Liver (tissue), 9 donors: ENCODE results near the gene RYR2. TPM values are rescaled to one million over a fixed set of nuclear protein-coding genes. Genes with fewer than 3 reads are reported as not detected.

ENCODE experiments used
- DNase-seq: peaks from one replicate; pipeline ENCODE4 v3.0.0-alpha.2; 2017; ENCODE audit warnings: low spot score
- H3K27ac ChIP-seq, 2 donors: one replicate each; pipeline ENCODE4 v1.7.0; 2013; ENCODE audit warnings: inconsistent platforms in 2 of 2, low read length in 2 of 2, control low read depth in 1 of 2, low read depth in 1 of 2, mild to moderate bottlenecking in 1 of 2
- H3K27me3 ChIP-seq, 4 donors: one replicate each; pipeline versions ENCODE4 v1.6.1 to v1.7.0; 2013; ENCODE audit warnings: low read length in 3 of 4, inconsistent platforms in 1 of 4, mild to moderate bottlenecking in 1 of 4, moderate library complexity in 1 of 4; ENCODE audit not compliant: control insufficient read depth in 4 of 4, insufficient read depth in 4 of 4
- H3K36me3 ChIP-seq, 4 donors: one replicate each; pipeline versions ENCODE4 v1.6.1 to v1.7.0; 2013; ENCODE audit warnings: low read length in 3 of 4, mild to moderate bottlenecking in 3 of 4, low read depth in 1 of 4, moderate library complexity in 1 of 4; ENCODE audit not compliant: control insufficient read depth in 4 of 4, insufficient read depth in 3 of 4
- H3K4me1 ChIP-seq, 4 donors: one replicate each; pipeline versions ENCODE4 v1.6.1 to v1.7.0; 2013; ENCODE audit warnings: low read length in 3 of 4, mild to moderate bottlenecking in 3 of 4, moderate library complexity in 1 of 4; ENCODE audit not compliant: control insufficient read depth in 4 of 4, insufficient read depth in 4 of 4
- H3K4me3 ChIP-seq, 3 donors: one replicate each; pipeline versions ENCODE4 v1.6.1 to v1.7.0; 2013; ENCODE audit warnings: low read length in 3 of 3, control low read depth in 1 of 3, low read depth in 1 of 3, mild to moderate bottlenecking in 1 of 3
- H3K9ac ChIP-seq, 2 donors: one replicate each; pipeline ENCODE4 v1.7.0; 2013; ENCODE audit warnings: low read length in 2 of 2, mild to moderate bottlenecking in 2 of 2, moderate library complexity in 2 of 2, control low read depth in 1 of 2, low read depth in 1 of 2
- H3K9me3 ChIP-seq, 4 donors: one replicate each; pipeline versions ENCODE4 v1.6.1 to v1.7.0; 2013; ENCODE audit warnings: low read length in 3 of 4; ENCODE audit not compliant: control insufficient read depth in 4 of 4
- EGR1 ChIP-seq, 2 donors: IDR thresholded peaks; 2 replicates each; pipeline ENCODE4 v1.6.1; 2016 to 2018; ENCODE audit warnings: antibody characterized with exemption in 2 of 2, low read depth in 2 of 2
- FOXA1 ChIP-seq: IDR thresholded peaks from 2 replicates; pipeline ENCODE4 v1.6.1; 2016; ENCODE audit warnings: antibody characterized with exemption
- FOXA2 ChIP-seq: IDR thresholded peaks from 2 replicates; pipeline ENCODE4 v1.6.1; 2016; ENCODE audit warnings: antibody characterized with exemption
- GABPA ChIP-seq, 2 donors: IDR thresholded peaks in 1 of 2; conservative IDR thresholded peaks in 1 of 2; 2 replicates each; pipeline ENCODE4 v1.6.1; 2016; ENCODE audit warnings: antibody characterized with exemption in 2 of 2, mild to moderate bottlenecking in 1 of 2, moderate library complexity in 1 of 2
- HNF4A ChIP-seq, 2 donors: conservative IDR thresholded peaks; 2 replicates each; pipeline ENCODE4 v1.6.1; 2016; ENCODE audit warnings: antibody characterized with exemption in 2 of 2, mild to moderate bottlenecking in 2 of 2
- JUND ChIP-seq, 2 donors: IDR thresholded peaks; 2 replicates each; pipeline ENCODE4 v1.6.1; 2016; ENCODE audit warnings: antibody characterized with exemption in 2 of 2
- NR2F2 ChIP-seq: IDR thresholded peaks from 2 replicates; pipeline ENCODE4 v1.6.1; 2016; ENCODE audit warnings: antibody characterized with exemption
- RAD21 ChIP-seq, 2 donors: IDR thresholded peaks; 2 replicates each; pipeline ENCODE4 v1.6.1; 2016; ENCODE audit warnings: antibody characterized with exemption in 2 of 2, mild to moderate bottlenecking in 2 of 2
- RXRA ChIP-seq, 2 donors: IDR thresholded peaks; 2 replicates each; pipeline ENCODE4 v1.6.1; 2017 to 2018; ENCODE audit warnings: antibody characterized with exemption in 2 of 2, mild to moderate bottlenecking in 1 of 2
- TAF1 ChIP-seq: conservative IDR thresholded peaks from 2 replicates; pipeline ENCODE4 v1.6.1; 2016; ENCODE audit warnings: antibody characterized with exemption, mild to moderate bottlenecking
- YY1 ChIP-seq: IDR thresholded peaks from 2 replicates; pipeline ENCODE4 v1.6.1; 2016; ENCODE audit warnings: antibody characterized with exemption, mild to moderate bottlenecking
- WGBS: extraction: QIAGEN DNeasy Blood & Tissue Kit; methylation state at CpG from one replicate; pipeline ENCODE4 v1.1.7; 2013; 5-methylcytosine and 5-hydroxymethylcytosine counted together
- polyA plus RNA-seq, 2 donors: library from polyadenylated mRNA; stranded (reverse) in 1 of 2; unstranded in 1 of 2; fragments of 200-250 nt in 1 of 2; fragments of >200 nt in 1 of 2; fragmentation: Nextera tagmentation in 1 of 2; extraction: Ambion mirVana in 1 of 2; gene quantifications; one replicate each; pipeline versions ENCODE4 v1.2.1 to v1.2.3, GENCODE V29; 2013 to 2015
- total RNA-seq, 2 donors: library from RNA; depleted of rRNA; stranded (reverse); fragments of >200 nt; gene quantifications; one replicate each; pipeline ENCODE4 v1.2.3, GENCODE V29; 2014
- TF ChIP-seq, protein P1 (sequence below): IDR thresholded peaks from 2 replicates; pipeline ENCODE4 v1.6.1; 2016; ENCODE audit warnings: antibody characterized with exemption
- TF ChIP-seq, protein P2 (sequence below): fragments of 150-350 bp; IDR thresholded peaks from 2 replicates; pipeline ENCODE4 v1.5.1; 2017; ENCODE audit warnings: improper control_type of control experiment, low read depth, low read length; ENCODE audit not compliant: missing input control
- TF ChIP-seq, protein P3 (sequence below): IDR thresholded peaks from 2 replicates; pipeline ENCODE4 v1.6.1; 2016; ENCODE audit warnings: antibody characterized with exemption
- TF ChIP-seq, protein P4 (sequence below): IDR thresholded peaks from 2 replicates; pipeline ENCODE4 v1.6.1; 2016; ENCODE audit warnings: antibody characterized with exemption, mild to moderate bottlenecking
- TF ChIP-seq, protein P5 (sequence below): IDR thresholded peaks from 2 replicates; pipeline ENCODE4 v1.6.1; 2016; ENCODE audit warnings: antibody characterized with exemption
- donor health status: healthy.
- donor health status: healthy.
- donor health status: healthy.
- donor health status: healthy.
- donor health status: healthy.

RYR2 gene
- total and polyA plus RNA-seq, 4 donors, result 0.06 to 0.75 (median 0.31) TPM

DNA sequence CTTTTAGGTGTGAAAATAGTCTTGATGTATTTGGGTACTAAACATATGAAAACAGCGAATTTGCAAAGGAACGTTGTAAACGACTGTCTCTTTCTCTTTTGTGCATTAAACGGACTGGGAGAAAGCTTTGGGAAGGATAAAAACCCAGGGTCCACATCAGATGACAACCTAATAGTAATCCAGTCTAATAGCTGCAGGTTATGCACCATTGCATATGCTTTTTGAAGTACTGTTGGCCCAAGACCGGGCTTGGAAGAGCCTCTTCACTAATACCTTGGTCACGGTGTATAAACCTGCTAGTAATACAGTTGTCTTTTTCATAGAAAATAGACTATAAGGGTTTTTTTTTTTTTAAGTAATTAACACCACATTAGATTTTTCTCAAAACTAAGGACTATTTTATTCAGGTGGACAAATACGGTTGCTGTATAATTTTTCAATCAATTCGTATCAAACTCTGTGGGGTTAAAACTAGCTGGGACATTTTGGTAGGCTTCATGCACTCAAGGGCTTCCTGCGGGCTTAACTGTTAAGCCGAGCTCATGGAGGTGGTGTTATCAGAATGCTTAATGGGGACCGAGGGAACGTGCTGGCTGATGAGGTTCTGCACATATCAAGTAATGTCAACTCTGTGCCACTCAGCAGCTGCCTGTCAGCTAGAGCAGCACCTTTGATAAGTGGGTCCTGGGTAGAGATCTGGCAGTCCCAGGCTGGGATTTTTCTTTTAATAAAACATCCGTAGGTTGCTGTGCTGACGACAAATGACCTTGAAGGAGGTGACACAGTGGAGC is 2.1 kb downstream of the RYR2 start:
- Histone ChIP-seq H3K36me3 (no peaks in the 10 kb centered on the region), H3K27me3 (peaks cover 0 to 24% (median 9%) of the 10 kb centered on the region in 4 donors)
- WGBS, result 8% methylated on average over 14 of the region's 14 CpGs

DNA sequence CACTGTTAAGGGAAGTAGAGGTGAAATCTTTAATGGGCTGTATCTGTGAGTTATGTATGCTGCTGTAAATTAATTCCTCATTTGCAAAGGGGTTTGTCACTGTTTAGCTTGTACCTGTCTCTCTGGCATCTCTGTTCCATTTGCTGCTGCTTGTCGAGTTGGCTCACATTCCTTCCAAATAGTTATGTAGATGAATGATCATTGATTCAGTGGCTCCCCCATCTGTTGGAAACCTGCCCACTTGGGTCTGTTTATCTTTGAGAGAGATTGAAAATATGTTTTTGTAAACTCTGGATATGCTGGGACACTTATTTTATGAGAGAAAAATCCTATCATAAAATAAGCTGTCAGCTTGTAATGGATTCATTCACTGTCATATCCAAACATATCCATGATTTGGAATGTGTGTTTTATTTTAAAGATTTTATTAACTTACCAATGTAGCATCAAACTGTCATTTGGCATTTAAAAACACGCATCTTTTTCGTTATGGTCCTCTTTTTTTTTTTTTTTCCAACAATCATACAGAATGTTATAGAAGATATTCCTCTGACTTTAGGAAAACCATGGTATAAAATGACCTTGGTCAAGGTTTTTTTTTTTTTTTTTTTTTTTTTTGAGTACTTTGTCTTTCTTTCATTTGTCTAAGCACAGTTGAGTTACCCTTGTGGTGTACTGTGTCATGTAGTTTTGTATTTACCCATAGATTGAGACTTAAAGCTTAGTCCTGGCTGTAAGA is 3.5 kb downstream of the RYR2 start:
- no peak for DNase-seq
- H3K9me3 ChIP-seq, result peaks cover 0 to 6% (median 0%) of the 10 kb centered on the region in 4 donors
- H3K27me3 ChIP-seq, result peaks cover 0 to 24% (median 9%) of the 10 kb centered on the region in 4 donors
- WGBS, result 24% methylated on average over 3 of the region's 3 CpGs
- H3K4me1 ChIP-seq, result peaks cover 4 to 12% (median 10%) of the 10 kb centered on the region in 4 donors
- H3K9ac ChIP-seq, result no peak overlapping the region
- H3K36me3 ChIP-seq, result no peaks in the 10 kb centered on the region
- TF ChIP-seq, protein P1, sequence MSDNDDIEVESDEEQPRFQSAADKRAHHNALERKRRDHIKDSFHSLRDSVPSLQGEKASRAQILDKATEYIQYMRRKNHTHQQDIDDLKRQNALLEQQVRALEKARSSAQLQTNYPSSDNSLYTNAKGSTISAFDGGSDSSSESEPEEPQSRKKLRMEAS, result no peak
- TF ChIP-seq GABPA (IDR thresholded peaks at IDR 0.05 in 1 of 2, conservative IDR thresholded peaks at IDR 0.05 in 1 of 2) (no peak), JUND (IDR thresholded peaks at IDR 0.05) (no peak)
- TF ChIP-seq, protein P2, sequence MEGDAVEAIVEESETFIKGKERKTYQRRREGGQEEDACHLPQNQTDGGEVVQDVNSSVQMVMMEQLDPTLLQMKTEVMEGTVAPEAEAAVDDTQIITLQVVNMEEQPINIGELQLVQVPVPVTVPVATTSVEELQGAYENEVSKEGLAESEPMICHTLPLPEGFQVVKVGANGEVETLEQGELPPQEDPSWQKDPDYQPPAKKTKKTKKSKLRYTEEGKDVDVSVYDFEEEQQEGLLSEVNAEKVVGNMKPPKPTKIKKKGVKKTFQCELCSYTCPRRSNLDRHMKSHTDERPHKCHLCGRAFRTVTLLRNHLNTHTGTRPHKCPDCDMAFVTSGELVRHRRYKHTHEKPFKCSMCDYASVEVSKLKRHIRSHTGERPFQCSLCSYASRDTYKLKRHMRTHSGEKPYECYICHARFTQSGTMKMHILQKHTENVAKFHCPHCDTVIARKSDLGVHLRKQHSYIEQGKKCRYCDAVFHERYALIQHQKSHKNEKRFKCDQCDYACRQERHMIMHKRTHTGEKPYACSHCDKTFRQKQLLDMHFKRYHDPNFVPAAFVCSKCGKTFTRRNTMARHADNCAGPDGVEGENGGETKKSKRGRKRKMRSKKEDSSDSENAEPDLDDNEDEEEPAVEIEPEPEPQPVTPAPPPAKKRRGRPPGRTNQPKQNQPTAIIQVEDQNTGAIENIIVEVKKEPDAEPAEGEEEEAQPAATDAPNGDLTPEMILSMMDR, result no peak
- H3K27ac ChIP-seq, result no peak overlapping the region
- no peak overlapping the region for H3K4me3 ChIP-seq

More for the DNA sequence above, 2.1 kb downstream of the RYR2 start:
- H3K9me3 ChIP-seq, result peaks cover 0 to 6% (median 0%) of the 10 kb centered on the region in 4 donors
- no peak overlapping the region for H3K27ac ChIP-seq
- H3K9ac ChIP-seq, result no peak overlapping the region
- no peak for DNase-seq
- peaks cover 4 to 12% (median 10%) of the 10 kb centered on the region in 4 donors for H3K4me1 ChIP-seq
- no peak for TF ChIP-seq JUND (IDR thresholded peaks at IDR 0.05)
- no peak for TF ChIP-seq FOXA2
- no peak for TF ChIP-seq RXRA (IDR thresholded peaks at IDR 0.05)
- TF ChIP-seq RAD21 (IDR thresholded peaks at IDR 0.05), result no peak
- no peak for TF ChIP-seq TAF1
- TF ChIP-seq FOXA1, result no peak
- no peak overlapping the region for H3K4me3 ChIP-seq

DNA sequence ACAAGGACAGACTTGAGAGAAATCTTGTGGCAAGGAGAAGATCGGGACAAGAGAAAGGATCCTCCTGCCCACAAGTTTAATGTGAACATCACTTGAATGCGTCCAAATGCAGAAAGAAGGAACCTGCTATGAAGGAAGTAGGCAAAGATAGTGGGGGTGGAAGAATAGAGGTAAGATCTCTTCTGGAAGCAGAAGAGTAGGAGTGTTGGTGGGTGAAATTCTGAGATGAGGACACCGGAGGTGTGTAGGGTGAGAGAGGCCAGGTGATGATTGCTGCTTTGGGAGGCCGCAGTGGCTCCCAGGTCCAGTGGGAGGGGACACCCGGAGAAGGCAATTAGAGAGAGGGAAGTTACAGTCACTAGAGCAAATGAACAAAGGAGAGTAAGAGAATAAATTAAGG is 6.8 kb downstream of the RYR2 start:
- Histone ChIP-seq H3K4me1 (no peaks in the 10 kb centered on the region), H3K4me3 (no peak overlapping the region), H3K27ac (no peak overlapping the region), H3K9me3 (peaks cover 0 to 4% (median 0%) of the 10 kb centered on the region in 4 donors), H3K9ac (no peak overlapping the region), H3K27me3 (peaks cover 0 to 8% (median 1%) of the 10 kb centered on the region in 4 donors), H3K36me3 (no peaks in the 10 kb centered on the region)
- WGBS, result 75% methylated on average over 5 of the region's 5 CpGs
- DNase-seq, result no peak
- TF ChIP-seq NR2F2 (no peak), FOXA2 (no peak), HNF4A (conservative IDR thresholded peaks at IDR 0.05) (no peak), EGR1 (IDR thresholded peaks at IDR 0.05; ENCODE audit: low read depth in 2 of 2) (no peak), GABPA (IDR thresholded peaks at IDR 0.05 in 1 of 2, conservative IDR thresholded peaks at IDR 0.05 in 1 of 2) (no peak), TAF1 (no peak), JUND (IDR thresholded peaks at IDR 0.05) (no peak), YY1 (no peak), RXRA (IDR thresholded peaks at IDR 0.05) (no peak)
- TF ChIP-seq, protein P3, sequence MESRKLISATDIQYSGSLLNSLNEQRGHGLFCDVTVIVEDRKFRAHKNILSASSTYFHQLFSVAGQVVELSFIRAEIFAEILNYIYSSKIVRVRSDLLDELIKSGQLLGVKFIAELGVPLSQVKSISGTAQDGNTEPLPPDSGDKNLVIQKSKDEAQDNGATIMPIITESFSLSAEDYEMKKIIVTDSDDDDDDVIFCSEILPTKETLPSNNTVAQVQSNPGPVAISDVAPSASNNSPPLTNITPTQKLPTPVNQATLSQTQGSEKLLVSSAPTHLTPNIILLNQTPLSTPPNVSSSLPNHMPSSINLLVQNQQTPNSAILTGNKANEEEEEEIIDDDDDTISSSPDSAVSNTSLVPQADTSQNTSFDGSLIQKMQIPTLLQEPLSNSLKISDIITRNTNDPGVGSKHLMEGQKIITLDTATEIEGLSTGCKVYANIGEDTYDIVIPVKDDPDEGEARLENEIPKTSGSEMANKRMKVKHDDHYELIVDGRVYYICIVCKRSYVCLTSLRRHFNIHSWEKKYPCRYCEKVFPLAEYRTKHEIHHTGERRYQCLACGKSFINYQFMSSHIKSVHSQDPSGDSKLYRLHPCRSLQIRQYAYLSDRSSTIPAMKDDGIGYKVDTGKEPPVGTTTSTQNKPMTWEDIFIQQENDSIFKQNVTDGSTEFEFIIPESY, result no peak
- TF ChIP-seq, protein P4, sequence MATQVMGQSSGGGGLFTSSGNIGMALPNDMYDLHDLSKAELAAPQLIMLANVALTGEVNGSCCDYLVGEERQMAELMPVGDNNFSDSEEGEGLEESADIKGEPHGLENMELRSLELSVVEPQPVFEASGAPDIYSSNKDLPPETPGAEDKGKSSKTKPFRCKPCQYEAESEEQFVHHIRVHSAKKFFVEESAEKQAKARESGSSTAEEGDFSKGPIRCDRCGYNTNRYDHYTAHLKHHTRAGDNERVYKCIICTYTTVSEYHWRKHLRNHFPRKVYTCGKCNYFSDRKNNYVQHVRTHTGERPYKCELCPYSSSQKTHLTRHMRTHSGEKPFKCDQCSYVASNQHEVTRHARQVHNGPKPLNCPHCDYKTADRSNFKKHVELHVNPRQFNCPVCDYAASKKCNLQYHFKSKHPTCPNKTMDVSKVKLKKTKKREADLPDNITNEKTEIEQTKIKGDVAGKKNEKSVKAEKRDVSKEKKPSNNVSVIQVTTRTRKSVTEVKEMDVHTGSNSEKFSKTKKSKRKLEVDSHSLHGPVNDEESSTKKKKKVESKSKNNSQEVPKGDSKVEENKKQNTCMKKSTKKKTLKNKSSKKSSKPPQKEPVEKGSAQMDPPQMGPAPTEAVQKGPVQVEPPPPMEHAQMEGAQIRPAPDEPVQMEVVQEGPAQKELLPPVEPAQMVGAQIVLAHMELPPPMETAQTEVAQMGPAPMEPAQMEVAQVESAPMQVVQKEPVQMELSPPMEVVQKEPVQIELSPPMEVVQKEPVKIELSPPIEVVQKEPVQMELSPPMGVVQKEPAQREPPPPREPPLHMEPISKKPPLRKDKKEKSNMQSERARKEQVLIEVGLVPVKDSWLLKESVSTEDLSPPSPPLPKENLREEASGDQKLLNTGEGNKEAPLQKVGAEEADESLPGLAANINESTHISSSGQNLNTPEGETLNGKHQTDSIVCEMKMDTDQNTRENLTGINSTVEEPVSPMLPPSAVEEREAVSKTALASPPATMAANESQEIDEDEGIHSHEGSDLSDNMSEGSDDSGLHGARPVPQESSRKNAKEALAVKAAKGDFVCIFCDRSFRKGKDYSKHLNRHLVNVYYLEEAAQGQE, result no peak
- TF ChIP-seq, protein P5, sequence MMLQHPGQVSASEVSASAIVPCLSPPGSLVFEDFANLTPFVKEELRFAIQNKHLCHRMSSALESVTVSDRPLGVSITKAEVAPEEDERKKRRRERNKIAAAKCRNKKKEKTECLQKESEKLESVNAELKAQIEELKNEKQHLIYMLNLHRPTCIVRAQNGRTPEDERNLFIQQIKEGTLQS, result no peak
